WTC11 (cell line): ENCODE results near the gene TXNRD2. TPM values are rescaled to one million over a fixed set of nuclear protein-coding genes. Genes with fewer than 3 reads are reported as not detected.

Source experiments
- ATAC-seq: fragments of 200-7000 bp; cut with Tn5 transposase; 2 replicates; pipeline ENCODE4 v1.10.0; 2021; ENCODE audit warnings: mild to moderate bottlenecking, moderate library complexity
- CTCF ChIA-PET: fragments of 300-600 bp; sonication (Branson Sonifier 250); formaldehyde crosslinking; loops from one replicate; lab custom pipeline; 2021; ENCODE audit warnings: antibody characterized with exemption; lab: Charles Lee
- POLR2A ChIA-PET: fragments of 350-600 bp; sonication (Branson Sonifier 250); formaldehyde crosslinking; loops from one replicate; lab custom pipeline; 2021; ENCODE audit warnings: antibody characterized with exemption; lab: Charles Lee
- DNase-seq: peaks from one replicate; pipeline ENCODE4 v3.0.0; 2021; ENCODE audit warnings: low spot score
- H3K27ac Mint-ChIP-seq: 2 replicates; pipeline ENCODE4 v1.8.0; 2021; ENCODE audit warnings: mixed read lengths
- H3K27me3 Mint-ChIP-seq: 2 replicates; pipeline ENCODE4 v1.8.0; 2021; ENCODE audit warnings: low read depth, mild to moderate bottlenecking, moderate library complexity, mixed read lengths
- H3K36me3 Mint-ChIP-seq: 2 replicates; pipeline ENCODE4 v1.8.0; 2021; ENCODE audit warnings: mixed read lengths
- H3K4me1 Mint-ChIP-seq: 2 replicates; pipeline ENCODE4 v1.8.0; 2022; ENCODE audit warnings: mixed read lengths
- H3K4me3 Mint-ChIP-seq: 2 replicates; pipeline ENCODE4 v1.8.0; 2021; ENCODE audit warnings: mild to moderate bottlenecking, moderate library complexity, mixed read lengths
- H3K9me3 Mint-ChIP-seq: 2 replicates; pipeline ENCODE4 v1.8.0; 2021; ENCODE audit warnings: mixed read lengths
- CREB1 ChIP-seq: sonication (generic); formaldehyde crosslinking; IDR thresholded peaks from 2 replicates; pipeline ENCODE4 v1.8.0; 2023; ENCODE audit warnings: mild to moderate bottlenecking, missing genetic modification reagents
- E2F5 ChIP-seq: sonication (generic); formaldehyde crosslinking; IDR thresholded peaks from 2 replicates; pipeline ENCODE4 v1.8.1; 2022; ENCODE audit warnings: mild to moderate bottlenecking, moderate library complexity, missing genetic modification reagents
- ELF4 ChIP-seq: sonication (generic); formaldehyde crosslinking; IDR thresholded peaks from 2 replicates; pipeline ENCODE4 v1.8.1; 2022; ENCODE audit warnings: low read depth, mild to moderate bottlenecking, moderate library complexity, missing genetic modification reagents
- FOXP4 ChIP-seq: sonication (generic); formaldehyde crosslinking; IDR thresholded peaks from 2 replicates; pipeline ENCODE4 v1.8.0; 2022; ENCODE audit warnings: mild to moderate bottlenecking, missing genetic modification reagents
- KAT7 ChIP-seq: sonication (generic); formaldehyde crosslinking; IDR thresholded peaks from 2 replicates; pipeline ENCODE4 v1.8.1; 2023; ENCODE audit warnings: missing genetic modification reagents, mild to moderate bottlenecking, borderline replicate concordance
- MAX ChIP-seq: sonication (generic); formaldehyde crosslinking; IDR thresholded peaks from 2 replicates; pipeline ENCODE4 v1.8.0; 2022; ENCODE audit warnings: mild to moderate bottlenecking, missing genetic modification reagents
- PREB ChIP-seq: sonication (generic); formaldehyde crosslinking; IDR thresholded peaks from 2 replicates; pipeline ENCODE4 v1.8.1; 2022; ENCODE audit warnings: mild to moderate bottlenecking, missing genetic modification reagents, moderate library complexity, borderline replicate concordance
- PRRX2 ChIP-seq: fragments of 250-450 bp; sonication (Bioruptor Pico); IDR thresholded peaks from 2 replicates; pipeline ENCODE4 v1.8.0; 2021; ENCODE audit warnings: mild to moderate bottlenecking
- RORB ChIP-seq: fragments of 250-450 bp; sonication (Bioruptor Pico); IDR thresholded peaks from 2 replicates; pipeline ENCODE4 v1.9.0; 2021; ENCODE audit warnings: mild to moderate bottlenecking
- SP1 ChIP-seq: sonication (generic); formaldehyde crosslinking; conservative IDR thresholded peaks from 2 replicates; pipeline ENCODE4 v1.8.1; 2022; ENCODE audit warnings: missing genetic modification reagents
- TP53 ChIP-seq: sonication (generic); formaldehyde crosslinking; IDR thresholded peaks from 2 replicates; pipeline ENCODE4 v1.8.1; 2023; ENCODE audit warnings: mild to moderate bottlenecking, missing genetic modification reagents
- ZMAT4 ChIP-seq: fragments of 250-450 bp; sonication (Bioruptor Pico); IDR thresholded peaks from 2 replicates; pipeline ENCODE4 v1.9.0; 2021; ENCODE audit warnings: mild to moderate bottlenecking
- ZNF263 ChIP-seq: sonication (generic); formaldehyde crosslinking; IDR thresholded peaks from 2 replicates; pipeline ENCODE4 v1.8.1; 2022; ENCODE audit warnings: low read depth, mild to moderate bottlenecking, moderate library complexity, missing genetic modification reagents
- ZNF425 ChIP-seq: fragments of 250-450 bp; sonication (Bioruptor Pico); conservative IDR thresholded peaks from 2 replicates; pipeline ENCODE4 v1.9.0; 2021; ENCODE audit warnings: mild to moderate bottlenecking
- total RNA-seq: library from RNA; stranded (reverse); gene quantifications from 3 replicates; pipeline ENCODE4 v1.2.3, GENCODE V29; 2021
- TF ChIP-seq, protein P1 (sequence below): sonication (generic); formaldehyde crosslinking; IDR thresholded peaks from 2 replicates; pipeline ENCODE4 v1.8.1; 2022; ENCODE audit warnings: low read depth, mild to moderate bottlenecking, moderate library complexity, missing genetic modification reagents, borderline replicate concordance
- TF ChIP-seq, protein P2 (sequence below): sonication (generic); formaldehyde crosslinking; IDR thresholded peaks from 2 replicates; pipeline ENCODE4 v1.8.1; 2023; ENCODE audit warnings: mild to moderate bottlenecking, missing genetic modification reagents

The TXNRD2 gene
- total RNA-seq, 1 experiment from 2014 or later, result 15.9 TPM

DNA sequence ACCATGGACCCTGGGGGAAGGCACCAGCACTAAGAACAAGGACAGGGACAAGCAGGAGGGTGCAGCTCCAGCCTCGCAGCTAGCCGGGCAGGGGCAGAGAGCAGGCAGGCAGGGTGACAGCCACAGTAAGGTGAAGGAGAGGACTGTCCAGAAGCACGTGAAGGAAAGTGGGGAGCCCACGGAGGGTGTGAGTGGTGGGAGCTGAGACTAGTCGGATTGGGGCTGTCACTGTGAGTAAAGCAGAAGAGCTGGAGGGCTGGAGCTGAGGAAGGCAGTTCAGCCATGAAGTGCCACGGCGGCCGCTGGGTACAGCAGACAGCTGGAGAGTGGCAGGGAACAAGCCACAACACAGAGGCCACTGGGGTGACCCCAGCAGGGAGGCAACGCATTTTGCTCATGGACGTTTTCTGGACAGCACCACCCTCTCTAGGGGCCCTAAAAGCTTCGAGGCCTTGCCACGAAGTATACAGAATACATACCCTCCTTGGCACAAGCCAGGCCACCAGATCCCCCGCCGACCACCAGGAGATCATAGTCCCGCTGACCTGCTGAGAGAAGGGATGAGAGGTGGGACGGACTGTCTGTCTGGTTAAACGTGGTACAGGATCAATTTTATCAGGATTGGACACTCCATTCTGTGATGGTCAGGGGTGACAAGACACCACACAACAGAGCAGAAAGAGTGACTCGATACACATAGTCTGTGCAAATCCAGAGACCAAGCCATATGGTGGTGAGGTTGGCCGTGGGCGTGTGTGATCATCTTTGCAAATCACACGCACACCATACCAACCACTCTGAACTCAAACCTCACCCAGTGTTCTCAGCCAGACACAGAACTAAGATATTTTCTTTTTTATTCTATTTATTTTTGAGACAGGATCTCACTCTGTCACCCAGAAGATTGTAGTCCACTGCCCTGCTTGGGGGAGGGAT, 10.8 kb downstream of the TXNRD2 start:
- ChIA-PET POLR2A (no interaction called here), CTCF (interaction anchor here (0.5 to 1.4 kb wide), 2 partner anchors 200 to 331 kb away, joined by 4 to 5 read pairs; no protein-coding TSS in a partner anchor)
- H3K9me3 Mint-ChIP-seq, result peaks cover 12% of the 10 kb centered on the region
- H3K27ac Mint-ChIP-seq, result peak overlapping the region; percentile 41; the same call in 1 of the 2 replicates
- H3K4me1 Mint-ChIP-seq, result no peaks in the 10 kb centered on the region
- ATAC-seq (no peak), DNase-seq (no peak)
- peaks cover 3% of the 10 kb centered on the region for H3K27me3 Mint-ChIP-seq
- no peak overlapping the region for H3K4me3 Mint-ChIP-seq
- peaks cover 12% of the 10 kb centered on the region for H3K36me3 Mint-ChIP-seq
- no peak for TF ChIP-seq ZNF263
- no peak for TF ChIP-seq TP53 (CRISPR knock-in tag)
- TF ChIP-seq FOXP4 (CRISPR knock-in tag), result no peak
- TF ChIP-seq CREB1 (CRISPR knock-in tag), result no peak
- TF ChIP-seq, protein P1, sequence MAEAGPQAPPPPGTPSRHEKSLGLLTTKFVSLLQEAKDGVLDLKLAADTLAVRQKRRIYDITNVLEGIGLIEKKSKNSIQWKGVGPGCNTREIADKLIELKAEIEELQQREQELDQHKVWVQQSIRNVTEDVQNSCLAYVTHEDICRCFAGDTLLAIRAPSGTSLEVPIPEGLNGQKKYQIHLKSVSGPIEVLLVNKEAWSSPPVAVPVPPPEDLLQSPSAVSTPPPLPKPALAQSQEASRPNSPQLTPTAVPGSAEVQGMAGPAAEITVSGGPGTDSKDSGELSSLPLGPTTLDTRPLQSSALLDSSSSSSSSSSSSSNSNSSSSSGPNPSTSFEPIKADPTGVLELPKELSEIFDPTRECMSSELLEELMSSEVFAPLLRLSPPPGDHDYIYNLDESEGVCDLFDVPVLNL, result no peak
- TF ChIP-seq KAT7 (CRISPR knock-in tag), result no peak
- no peak for TF ChIP-seq PRRX2 (CRISPR knock-in tag)
- TF ChIP-seq PREB (CRISPR knock-in tag), result no peak
- TF ChIP-seq ELF4 (CRISPR knock-in tag), result no peak
- no peak for TF ChIP-seq SP1
- TF ChIP-seq, protein P2, sequence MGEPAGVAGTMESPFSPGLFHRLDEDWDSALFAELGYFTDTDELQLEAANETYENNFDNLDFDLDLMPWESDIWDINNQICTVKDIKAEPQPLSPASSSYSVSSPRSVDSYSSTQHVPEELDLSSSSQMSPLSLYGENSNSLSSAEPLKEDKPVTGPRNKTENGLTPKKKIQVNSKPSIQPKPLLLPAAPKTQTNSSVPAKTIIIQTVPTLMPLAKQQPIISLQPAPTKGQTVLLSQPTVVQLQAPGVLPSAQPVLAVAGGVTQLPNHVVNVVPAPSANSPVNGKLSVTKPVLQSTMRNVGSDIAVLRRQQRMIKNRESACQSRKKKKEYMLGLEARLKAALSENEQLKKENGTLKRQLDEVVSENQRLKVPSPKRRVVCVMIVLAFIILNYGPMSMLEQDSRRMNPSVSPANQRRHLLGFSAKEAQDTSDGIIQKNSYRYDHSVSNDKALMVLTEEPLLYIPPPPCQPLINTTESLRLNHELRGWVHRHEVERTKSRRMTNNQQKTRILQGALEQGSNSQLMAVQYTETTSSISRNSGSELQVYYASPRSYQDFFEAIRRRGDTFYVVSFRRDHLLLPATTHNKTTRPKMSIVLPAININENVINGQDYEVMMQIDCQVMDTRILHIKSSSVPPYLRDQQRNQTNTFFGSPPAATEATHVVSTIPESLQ (CRISPR knock-in tag), result no peak
- TF ChIP-seq ZNF425 (CRISPR knock-in tag), result no peak
- no peak for TF ChIP-seq ZMAT4 (CRISPR knock-in tag)
- TF ChIP-seq E2F5 (CRISPR knock-in tag), result no peak
- no peak for TF ChIP-seq RORB
- TF ChIP-seq MAX (CRISPR knock-in tag), result no peak
